Cerebellar nuclear complex (tissue), 1 donor: Measurements from ENCODE around the gene TANGO2.
A peak's percentile ranks its signal among the peaks of the same experiment; 100 is the strongest.

ENCODE experiments used
- DNase-seq, 2 experiments: peaks; one replicate each; lab custom pipeline; 2025; lab: John Stamatoyannopoulos, UW

The TANGO2 gene

GRCh38 chr22:20020533-20021195 lies at the start of gene TANGO2:
TSS of gene TANGO2 (plus strand) at chr22:20021110. CDS start at chr22:20036799, 15,689 bp downstream.
- peak in 1 of 2 experiments; percentile 28 for DNase-seq

- no peak for DNase-seq
Measured at GRCh38 chr22:19971276-19972124, 49.4 kb upstream of the TANGO2 start.

GRCh38 chr22:19972251-19972650 lies 48.7 kb upstream of the TANGO2 start:
- DNase-seq = no peak

GRCh38 chr22:19972652-19973550 lies 48.0 kb upstream of the TANGO2 start:
- DNase-seq = no peak

GRCh38 chr22:19973551-19974267 lies 47.2 kb upstream of the TANGO2 start:
- no peak for DNase-seq

- peak; percentile 21 to 36 for DNase-seq
Measured at GRCh38 chr22:19974268-19974861, 46.5 kb upstream of the TANGO2 start.

GRCh38 chr22:19974935-19975706 lies 45.8 kb upstream of the TANGO2 start:
- DNase-seq = no peak

GRCh38 chr22:19975707-19976035 lies 45.2 kb upstream of the TANGO2 start:
- DNase-seq = no peak

GRCh38 chr22:19976671-19977070 lies 44.2 kb upstream of the TANGO2 start:
- no peak for DNase-seq

- DNase-seq = no peak
Measured at GRCh38 chr22:19977296-19978243, 43.3 kb upstream of the TANGO2 start.

GRCh38 chr22:19978748-19979147 lies 42.2 kb upstream of the TANGO2 start:
- no peak for DNase-seq

GRCh38 chr22:19979712-19980493 lies 41.0 kb upstream of the TANGO2 start:
- DNase-seq = no peak

GRCh38 chr22:19980766-19981165 lies 40.1 kb upstream of the TANGO2 start:
- DNase-seq = no peak

GRCh38 chr22:19981171-19981960 lies 39.5 kb upstream of the TANGO2 start:
- no peak for DNase-seq

- no peak for DNase-seq
Measured at GRCh38 chr22:19981961-19982920, 38.7 kb upstream of the TANGO2 start.

GRCh38 chr22:19982991-19983578 lies 37.8 kb upstream of the TANGO2 start:
- DNase-seq = no peak
